ENCODE data around the gene IFT25. TPM values are rescaled to one million over a fixed set of nuclear protein-coding genes. Genes with fewer than 3 reads are reported as not detected.
A peak's percentile ranks its signal among the peaks of the same experiment; 100 is the strongest.
"Not testable (repeated sequence)": the region's sequence is repeated elsewhere in the genome, so short reads cannot be mapped to it uniquely, and the experiment has no call there.

The IFT25 gene
- total RNA-seq (29.9 TPM), polyA plus RNA-seq (ENCODE audit: insufficient read depth, low read depth, low replicate concordance) (36.7 TPM)
- long read RNA-seq, donor 1, transcript HSPB11-201 (6 exons, 915 nt) = major isoform, 13 of 19 reads
- long read RNA-seq, donor 1, partial matches to known transcripts = 0 of 19 reads
- long read RNA-seq, donor 1, other reads (novel, unspliced or antisense) = 6 of 19 reads
- long read RNA-seq, donor 2, transcript HSPB11-201 (6 exons, 915 nt) = major isoform, 13 of 18 reads
- long read RNA-seq, donor 2, partial matches to known transcripts = 0 of 18 reads
- long read RNA-seq, donor 2, other reads (novel, unspliced or antisense) = 5 of 18 reads
- long read RNA-seq, donor 3, transcript HSPB11-201 (6 exons, 915 nt) = major isoform, 23 of 89 reads
- long read RNA-seq, donor 3, partial matches to known transcripts = 28 of 89 reads
- long read RNA-seq, donor 3, other reads (novel, unspliced or antisense) = 36 of 89 reads
- long read RNA-seq, donor 4, transcript HSPB11-201 (6 exons, 915 nt) = major isoform, 12 of 78 reads
- long read RNA-seq, donor 4, partial matches to known transcripts = 35 of 78 reads
- long read RNA-seq, donor 4, other reads (novel, unspliced or antisense) = 28 of 78 reads
- long read RNA-seq, donor 5, partial matches to known transcripts = 0 of 2 reads
- long read RNA-seq, donor 5, other reads (novel, unspliced or antisense) = 0 of 2 reads
- long read RNA-seq, donor 6, transcript HSPB11-201 (6 exons, 915 nt) = major isoform, 29 of 110 reads
- long read RNA-seq, donor 6, partial matches to known transcripts = 59 of 110 reads
- long read RNA-seq, donor 6, other reads (novel, unspliced or antisense) = 20 of 110 reads
- long read RNA-seq, donor 7, transcript HSPB11-201 (6 exons, 915 nt) = major isoform, 9 of 25 reads
- long read RNA-seq, donor 7, partial matches to known transcripts = 6 of 25 reads
- long read RNA-seq, donor 7, other reads (novel, unspliced or antisense) = 8 of 25 reads
- long read RNA-seq, donor 8, transcript HSPB11-201 (6 exons, 915 nt) = major isoform, 14 of 26 reads
- long read RNA-seq, donor 8, partial matches to known transcripts = 0 of 26 reads
- long read RNA-seq, donor 8, other reads (novel, unspliced or antisense) = 9 of 26 reads
- long read RNA-seq, donor 9, transcript HSPB11-201 (6 exons, 915 nt) = major isoform, 5 of 14 reads
- long read RNA-seq, donor 9, partial matches to known transcripts = 0 of 14 reads
- long read RNA-seq, donor 9, other reads (novel, unspliced or antisense) = 8 of 14 reads
- long read RNA-seq, donor 10, transcript HSPB11-201 (6 exons, 915 nt) = major isoform, 19 of 40 reads
- long read RNA-seq, donor 10, partial matches to known transcripts = 19 of 40 reads
- long read RNA-seq, donor 10, other reads (novel, unspliced or antisense) = 0 of 40 reads

- FAIRE-seq (no peak), DNase-seq (peak; percentile 97 to 99 (median 99))
- no peak for TF ChIP-seq CTCF (IDR thresholded peaks at IDR 0.05; ENCODE audit: borderline replicate concordance, extremely low read depth, insufficient read depth)
- peak within 1 kb of the TSS; percentile 12 to 82 (median 71) for H3K9ac ChIP-seq (ENCODE audit: low read length in 3 of 3)
- intact Hi-C loops (cut with DNase I) = loop anchor here (10.0 kb wide), 1 partner anchor 51 kb away; the partner anchor contains the start of gene DIO1
- peaks cover 0 to 12% (median 3%) of the 10 kb centered on the region in 3 donors for H3K4me1 ChIP-seq (ENCODE audit: control insufficient read depth in 2 of 3, insufficient read depth in 2 of 3, low read depth in 1 of 3, low read length in 3 of 3)
- no peaks in the 10 kb centered on the region for H3K27me3 ChIP-seq (ENCODE audit: control insufficient read depth, insufficient read depth, low read length)
- H3K36me3 ChIP-seq (ENCODE audit: control insufficient read depth in 2 of 3, insufficient read depth in 3 of 3, low read length in 3 of 3) = no peaks in the 10 kb centered on the region
- H3K9me3 ChIP-seq (ENCODE audit: control insufficient read depth in 2 of 3, insufficient read depth in 1 of 3, low read length in 3 of 3) = no peaks in the 10 kb centered on the region
- peak within 1 kb of the TSS; percentile 74 to 91 (median 85) for H3K4me3 ChIP-seq (ENCODE audit: low read length in 3 of 3)
- H3K27ac ChIP-seq (ENCODE audit: low read depth in 2 of 2, low read length in 2 of 2) = peak within 1 kb of the TSS; percentile 89 to 92
These were observed at the start of gene IFT25 for GRCh38 chr1:53945433-53946251. Gene IFT25 (minus strand): TSS chr1:53945699. CDS start chr1:53940082, 5,617 bp downstream.

GRCh38 chr1:53994516-53994915 lies 49.0 kb upstream of the IFT25 start:
- H3K36me3 ChIP-seq (ENCODE audit: control insufficient read depth in 2 of 3, insufficient read depth in 3 of 3, low read length in 3 of 3); H3K9ac ChIP-seq (ENCODE audit: low read length in 3 of 3); H3K9me3 ChIP-seq (ENCODE audit: control insufficient read depth in 2 of 3, insufficient read depth in 1 of 3, low read length in 3 of 3); FAIRE-seq; H3K27ac ChIP-seq (ENCODE audit: low read depth in 2 of 2, low read length in 2 of 2); DNase-seq; H3K27me3 ChIP-seq (ENCODE audit: control insufficient read depth, insufficient read depth, low read length); intact Hi-C loops (cut with DNase I); H3K4me1 ChIP-seq (ENCODE audit: control insufficient read depth in 2 of 3, insufficient read depth in 2 of 3, low read depth in 1 of 3, low read length in 3 of 3); H3K4me3 ChIP-seq (ENCODE audit: low read length in 3 of 3): not testable (repeated sequence)

GRCh38 chr1:53992085-53992874 lies 46.8 kb upstream of the IFT25 start:
- intact Hi-C loops (cut with DNase I) = no loop called here
- Histone ChIP-seq H3K36me3 (ENCODE audit: control insufficient read depth in 2 of 3, insufficient read depth in 3 of 3, low read length in 3 of 3) (no peaks in the 10 kb centered on the region), H3K27me3 (ENCODE audit: control insufficient read depth, insufficient read depth, low read length) (no peaks in the 10 kb centered on the region), H3K9me3 (ENCODE audit: control insufficient read depth in 2 of 3, insufficient read depth in 1 of 3, low read length in 3 of 3) (no peaks in the 10 kb centered on the region), H3K9ac (ENCODE audit: low read length in 3 of 3) (no peak overlapping the region), H3K4me3 (ENCODE audit: low read length in 3 of 3) (no peak overlapping the region), H3K4me1 (ENCODE audit: control insufficient read depth in 2 of 3, insufficient read depth in 2 of 3, low read depth in 1 of 3, low read length in 3 of 3) (no peaks in the 10 kb centered on the region), H3K27ac (ENCODE audit: low read depth in 2 of 2, low read length in 2 of 2) (no peak overlapping the region)
- no peak for FAIRE-seq
- DNase-seq = no peak
- TF ChIP-seq CTCF (IDR thresholded peaks at IDR 0.05; ENCODE audit: borderline replicate concordance, extremely low read depth, insufficient read depth) = no peak

All from kidney (tissue), 22 donors.